Measurements from ENCODE around the gene SDK1. TPM values are rescaled to one million over a fixed set of nuclear protein-coding genes. Genes with fewer than 3 reads are reported as not detected.

The SDK1 gene
- polyA plus RNA-seq, 4 donors: 0.27 to 5.0 (median 2.1) TPM; not detected in 1

GRCh38 chr7:3426064-3426463 lies 125.0 kb downstream of the SDK1 start:
- FAIRE-seq (no peak), DNase-seq (peak in 1 of 2 donors; percentile 3)
- no peaks in the 10 kb centered on the region for H3K27me3 ChIP-seq (ENCODE audit: control insufficient read depth in 3 of 3, insufficient read depth in 3 of 3, low read length in 3 of 3)

DNA sequence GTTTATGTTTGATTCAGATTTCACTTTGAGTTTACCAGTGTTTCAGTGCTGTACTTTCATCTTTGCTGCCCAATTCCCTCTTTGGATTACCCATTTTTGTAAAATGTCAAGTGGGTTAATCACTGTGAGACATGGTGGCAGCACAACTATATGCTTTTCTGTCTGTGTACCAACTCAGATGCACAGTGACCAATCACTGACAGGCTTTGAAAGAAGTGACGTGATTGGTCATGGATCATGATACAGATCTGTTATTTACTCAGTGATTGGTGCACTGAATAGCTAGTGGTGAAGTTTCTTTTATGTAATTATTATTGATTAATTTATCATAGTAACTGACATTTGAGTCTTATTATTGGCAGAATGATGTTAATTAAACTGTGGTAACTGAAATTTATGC lies 126.9 kb downstream of the SDK1 start:
- H3K4me1 ChIP-seq (ENCODE audit: control insufficient read depth in 3 of 3, insufficient read depth in 2 of 3, low read depth in 1 of 3, low read length in 2 of 3): no peaks in the 10 kb centered on the region
- WGBS, 3 donors: 83 to 93% (median 92%) methylated on average over 1 of the region's 1 CpG
- DNase-seq (no peak), FAIRE-seq (no peak)
- H3K9me3 ChIP-seq (ENCODE audit: control insufficient read depth in 2 of 2, insufficient read depth in 1 of 2, low read depth in 1 of 2, low read length in 1 of 2): no peaks in the 10 kb centered on the region
- no peaks in the 10 kb centered on the region for H3K27me3 ChIP-seq (ENCODE audit: control insufficient read depth in 3 of 3, insufficient read depth in 3 of 3, low read length in 3 of 3)
- no peak overlapping the region for H3K27ac ChIP-seq (ENCODE audit: low read depth in 1 of 3, low read length in 2 of 3)
- H3K4me3 ChIP-seq (ENCODE audit: low read depth in 1 of 3, low read length in 3 of 3): no peak overlapping the region
- no peaks in the 10 kb centered on the region for H3K36me3 ChIP-seq (ENCODE audit: control insufficient read depth in 3 of 3, insufficient read depth in 2 of 3, low read depth in 1 of 3, low read length in 3 of 3)

More at GRCh38 chr7:3426064-3426463, 125.0 kb downstream of the SDK1 start:
- Histone ChIP-seq H3K9me3 (ENCODE audit: control insufficient read depth in 2 of 2, insufficient read depth in 1 of 2, low read depth in 1 of 2, low read length in 1 of 2) (peaks cover 0 to 2% of the 10 kb centered on the region in 2 donors), H3K27ac (ENCODE audit: low read depth in 1 of 3, low read length in 2 of 3) (no peak overlapping the region), H3K4me1 (ENCODE audit: control insufficient read depth in 3 of 3, insufficient read depth in 2 of 3, low read depth in 1 of 3, low read length in 2 of 3) (no peaks in the 10 kb centered on the region), H3K36me3 (ENCODE audit: control insufficient read depth in 3 of 3, insufficient read depth in 2 of 3, low read depth in 1 of 3, low read length in 3 of 3) (no peaks in the 10 kb centered on the region), H3K4me3 (ENCODE audit: low read depth in 1 of 3, low read length in 3 of 3) (no peak overlapping the region)
- 20 to 34% (median 32%) methylated on average over 4 of the region's 4 CpGs for WGBS, 3 donors

- FAIRE-seq: no peak
- no peak overlapping the region for H3K4me3 ChIP-seq (ENCODE audit: low read depth in 1 of 3, low read length in 3 of 3)
- no peaks in the 10 kb centered on the region for H3K9me3 ChIP-seq (ENCODE audit: control insufficient read depth in 2 of 2, insufficient read depth in 1 of 2, low read depth in 1 of 2, low read length in 1 of 2)
- H3K27me3 ChIP-seq (ENCODE audit: control insufficient read depth in 3 of 3, insufficient read depth in 3 of 3, low read length in 3 of 3): no peaks in the 10 kb centered on the region
- H3K27ac ChIP-seq (ENCODE audit: low read depth in 1 of 3, low read length in 2 of 3): no peak overlapping the region
- H3K36me3 ChIP-seq (ENCODE audit: control insufficient read depth in 3 of 3, insufficient read depth in 2 of 3, low read depth in 1 of 3, low read length in 3 of 3): no peaks in the 10 kb centered on the region
- no peak for DNase-seq
- no peaks in the 10 kb centered on the region for H3K4me1 ChIP-seq (ENCODE audit: control insufficient read depth in 3 of 3, insufficient read depth in 2 of 3, low read depth in 1 of 3, low read length in 2 of 3)
- 81 to 85% (median 84%) methylated on average over 4 of the region's 4 CpGs for WGBS, 3 donors
Observed at GRCh38 chr7:3429981-3430380, 128.9 kb downstream of the SDK1 start.

- H3K9me3 ChIP-seq (ENCODE audit: control insufficient read depth in 2 of 2, insufficient read depth in 1 of 2, low read depth in 1 of 2, low read length in 1 of 2): no peaks in the 10 kb centered on the region
- no peak for FAIRE-seq
- H3K36me3 ChIP-seq (ENCODE audit: control insufficient read depth in 3 of 3, insufficient read depth in 2 of 3, low read depth in 1 of 3, low read length in 3 of 3): no peaks in the 10 kb centered on the region
- H3K27me3 ChIP-seq (ENCODE audit: control insufficient read depth in 3 of 3, insufficient read depth in 3 of 3, low read length in 3 of 3): no peaks in the 10 kb centered on the region
- no peaks in the 10 kb centered on the region for H3K4me1 ChIP-seq (ENCODE audit: control insufficient read depth in 3 of 3, insufficient read depth in 2 of 3, low read depth in 1 of 3, low read length in 2 of 3)
- 82 to 88% (median 86%) methylated on average over 7 of the region's 7 CpGs for WGBS, 3 donors
- no peak for DNase-seq
- no peak overlapping the region for H3K4me3 ChIP-seq (ENCODE audit: low read depth in 1 of 3, low read length in 3 of 3)
- no peak overlapping the region for H3K27ac ChIP-seq (ENCODE audit: low read depth in 1 of 3, low read length in 2 of 3)
Observed at GRCh38 chr7:3430588-3430987, 129.5 kb downstream of the SDK1 start.

DNA sequence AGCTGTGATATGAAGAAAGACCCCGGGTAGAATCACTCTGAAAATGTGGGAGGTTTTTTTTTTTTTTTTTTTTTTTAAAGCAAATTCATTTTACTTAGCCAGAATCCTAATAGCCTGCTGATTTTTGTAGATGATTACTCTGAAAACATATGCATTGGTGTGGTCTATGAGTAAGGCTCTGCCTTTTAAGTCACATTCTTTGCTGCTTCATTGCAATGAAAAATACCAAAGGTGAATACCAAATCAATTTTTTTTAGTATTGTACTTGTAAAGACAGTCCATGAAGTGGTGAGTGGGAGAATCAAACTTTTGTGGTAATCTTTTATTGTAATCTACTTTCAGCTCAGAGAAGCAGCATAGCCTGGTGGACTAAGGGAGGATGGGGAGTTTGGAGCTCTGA lies 130.3 kb downstream of the SDK1 start:
- no peak for FAIRE-seq

GRCh38 chr7:3432911-3433310 lies 131.9 kb downstream of the SDK1 start:
- 74 to 87% (median 83%) methylated on average over 4 of the region's 4 CpGs for whole genome bisulfite sequencing, 3 donors
- DNase-seq: no peak

More for the DNA sequence above, 130.3 kb downstream of the SDK1 start:
- Histone ChIP-seq H3K27ac (ENCODE audit: low read depth in 1 of 3, low read length in 2 of 3) (no peak overlapping the region), H3K27me3 (ENCODE audit: control insufficient read depth in 3 of 3, insufficient read depth in 3 of 3, low read length in 3 of 3) (no peaks in the 10 kb centered on the region), H3K9me3 (ENCODE audit: control insufficient read depth in 2 of 2, insufficient read depth in 1 of 2, low read depth in 1 of 2, low read length in 1 of 2) (no peaks in the 10 kb centered on the region), H3K4me3 (ENCODE audit: low read depth in 1 of 3, low read length in 3 of 3) (no peak overlapping the region), H3K36me3 (ENCODE audit: control insufficient read depth in 3 of 3, insufficient read depth in 2 of 3, low read depth in 1 of 3, low read length in 3 of 3) (no peaks in the 10 kb centered on the region), H3K4me1 (ENCODE audit: control insufficient read depth in 3 of 3, insufficient read depth in 2 of 3, low read depth in 1 of 3, low read length in 2 of 3) (no peaks in the 10 kb centered on the region)
- no peak for DNase-seq
- WGBS, 3 donors: 35 to 60% (median 56%) methylated on average over 1 of the region's 1 CpG

DNA sequence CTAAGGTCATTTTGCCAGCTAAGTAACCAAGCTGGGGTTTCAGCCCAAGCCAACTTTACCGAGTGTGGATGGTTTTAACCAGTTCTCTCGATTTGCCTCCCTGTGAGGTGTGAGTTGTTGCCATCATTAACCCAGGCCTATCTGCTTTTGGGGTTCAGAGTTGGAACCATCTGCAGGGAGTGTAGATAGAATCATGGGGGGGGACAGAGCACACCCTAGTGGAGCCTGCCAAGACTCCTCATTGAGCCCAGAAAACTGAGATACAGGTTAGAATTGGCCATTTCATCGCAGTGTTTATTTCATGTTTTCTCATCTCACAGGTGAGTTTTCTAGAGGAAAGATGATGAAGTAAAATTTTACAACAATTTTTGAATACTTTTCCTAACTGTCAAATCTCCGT lies 133.6 kb downstream of the SDK1 start:
- Histone ChIP-seq H3K36me3 (ENCODE audit: control insufficient read depth in 3 of 3, insufficient read depth in 2 of 3, low read depth in 1 of 3, low read length in 3 of 3) (no peaks in the 10 kb centered on the region), H3K4me1 (ENCODE audit: control insufficient read depth in 3 of 3, insufficient read depth in 2 of 3, low read depth in 1 of 3, low read length in 2 of 3) (no peaks in the 10 kb centered on the region), H3K9me3 (ENCODE audit: control insufficient read depth in 2 of 2, insufficient read depth in 1 of 2, low read depth in 1 of 2, low read length in 1 of 2) (no peaks in the 10 kb centered on the region), H3K27me3 (ENCODE audit: control insufficient read depth in 3 of 3, insufficient read depth in 3 of 3, low read length in 3 of 3) (no peaks in the 10 kb centered on the region), H3K27ac (ENCODE audit: low read depth in 1 of 3, low read length in 2 of 3) (no peak overlapping the region), H3K4me3 (ENCODE audit: low read depth in 1 of 3, low read length in 3 of 3) (no peak overlapping the region)
- FAIRE-seq: no peak
- DNase-seq: no peak
- WGBS, 3 donors: 88 to 94% (median 93%) methylated on average over 4 of the region's 4 CpGs

More at GRCh38 chr7:3432911-3433310, 131.9 kb downstream of the SDK1 start:
- Histone ChIP-seq H3K27me3 (ENCODE audit: control insufficient read depth in 3 of 3, insufficient read depth in 3 of 3, low read length in 3 of 3) (no peaks in the 10 kb centered on the region), H3K9me3 (ENCODE audit: control insufficient read depth in 2 of 2, insufficient read depth in 1 of 2, low read depth in 1 of 2, low read length in 1 of 2) (no peaks in the 10 kb centered on the region), H3K36me3 (ENCODE audit: control insufficient read depth in 3 of 3, insufficient read depth in 2 of 3, low read depth in 1 of 3, low read length in 3 of 3) (no peaks in the 10 kb centered on the region), H3K27ac (ENCODE audit: low read depth in 1 of 3, low read length in 2 of 3) (no peak overlapping the region), H3K4me1 (ENCODE audit: control insufficient read depth in 3 of 3, insufficient read depth in 2 of 3, low read depth in 1 of 3, low read length in 2 of 3) (no peaks in the 10 kb centered on the region), H3K4me3 (ENCODE audit: low read depth in 1 of 3, low read length in 3 of 3) (no peak overlapping the region)
- no peak for FAIRE-seq

DNA sequence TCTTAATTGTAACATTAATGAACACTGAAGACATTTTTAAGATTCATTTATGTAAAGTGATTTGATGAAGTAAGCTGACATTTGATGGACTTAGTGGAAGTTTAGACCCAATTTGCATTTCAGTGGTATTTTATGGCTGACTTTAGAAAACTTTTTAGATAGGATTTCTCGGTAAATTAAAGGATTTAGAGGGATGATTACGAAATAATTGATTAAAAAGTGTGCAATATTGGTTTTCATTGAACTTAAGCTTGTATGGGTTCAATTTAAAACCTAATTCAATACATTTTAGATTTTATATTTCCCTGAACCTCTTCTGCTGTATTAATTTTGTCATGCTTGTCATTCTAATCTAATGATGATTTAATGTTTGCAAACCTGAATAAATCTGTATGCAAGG lies 135.1 kb downstream of the SDK1 start:
- H3K27ac ChIP-seq (ENCODE audit: low read depth in 1 of 3, low read length in 2 of 3): no peak overlapping the region
- DNase-seq (no peak), FAIRE-seq (no peak)
- 72 to 83% (median 73%) methylated on average over 2 of the region's 2 CpGs for WGBS, 3 donors
- no peaks in the 10 kb centered on the region for H3K27me3 ChIP-seq (ENCODE audit: control insufficient read depth in 3 of 3, insufficient read depth in 3 of 3, low read length in 3 of 3)
- H3K4me1 ChIP-seq (ENCODE audit: control insufficient read depth in 3 of 3, insufficient read depth in 2 of 3, low read depth in 1 of 3, low read length in 2 of 3): no peaks in the 10 kb centered on the region
- no peaks in the 10 kb centered on the region for H3K9me3 ChIP-seq (ENCODE audit: control insufficient read depth in 2 of 2, insufficient read depth in 1 of 2, low read depth in 1 of 2, low read length in 1 of 2)
- no peak overlapping the region for H3K4me3 ChIP-seq (ENCODE audit: low read depth in 1 of 3, low read length in 3 of 3)
- no peaks in the 10 kb centered on the region for H3K36me3 ChIP-seq (ENCODE audit: control insufficient read depth in 3 of 3, insufficient read depth in 2 of 3, low read depth in 1 of 3, low read length in 3 of 3)

GRCh38 chr7:3436746-3437145 lies 135.7 kb downstream of the SDK1 start:
- FAIRE-seq: no peak

More at GRCh38 chr7:3436746-3437145, 135.7 kb downstream of the SDK1 start:
- H3K4me3 ChIP-seq (ENCODE audit: low read depth in 1 of 3, low read length in 3 of 3): no peak overlapping the region
- H3K27ac ChIP-seq (ENCODE audit: low read depth in 1 of 3, low read length in 2 of 3): no peak overlapping the region
- H3K9me3 ChIP-seq (ENCODE audit: control insufficient read depth in 2 of 2, insufficient read depth in 1 of 2, low read depth in 1 of 2, low read length in 1 of 2): no peaks in the 10 kb centered on the region
- H3K36me3 ChIP-seq (ENCODE audit: control insufficient read depth in 3 of 3, insufficient read depth in 2 of 3, low read depth in 1 of 3, low read length in 3 of 3): no peaks in the 10 kb centered on the region
- H3K27me3 ChIP-seq (ENCODE audit: control insufficient read depth in 3 of 3, insufficient read depth in 3 of 3, low read length in 3 of 3): no peaks in the 10 kb centered on the region
- no peak for DNase-seq
- H3K4me1 ChIP-seq (ENCODE audit: control insufficient read depth in 3 of 3, insufficient read depth in 2 of 3, low read depth in 1 of 3, low read length in 2 of 3): no peaks in the 10 kb centered on the region
- 83 to 88% (median 84%) methylated on average over 5 of the region's 5 CpGs for WGBS, 3 donors

Data from small intestine (tissue), 7 donors.